HG02870 (cell line): Measurements from ENCODE around the gene ACSL3.
"Not testable (repeated sequence)": the region's sequence is repeated elsewhere in the genome, so short reads cannot be mapped to it uniquely, and the experiment has no call there.

Experiments
- ATAC-seq: cut with Tn5 transposase; IDR thresholded peaks from one replicate; pipeline ENCODE4 v1.9.1; 2021; ENCODE audit warnings: mild to moderate bottlenecking, moderate library complexity; ENCODE audit not compliant: unreplicated experiment

ACSL3 gene

GRCh38 chr2:222907790-222908441 lies 47.1 kb downstream of the ACSL3 start:
- no peak for ATAC-seq

- no peak for ATAC-seq
Measured at GRCh38 chr2:222909286-222909685, 48.5 kb downstream of the ACSL3 start.

GRCh38 chr2:222912117-222912516 lies 51.3 kb downstream of the ACSL3 start:
- ATAC-seq: peak; percentile 98

GRCh38 chr2:222912776-222913175 lies 51.9 kb downstream of the ACSL3 start:
- no peak for ATAC-seq

GRCh38 chr2:222915092-222915957 lies 54.5 kb downstream of the ACSL3 start:
- no peak for ATAC-seq

- ATAC-seq: no peak
Measured at GRCh38 chr2:222916229-222917197, 55.7 kb downstream of the ACSL3 start.

- ATAC-seq: not testable (repeated sequence)
Measured at GRCh38 chr2:222917212-222917611, 56.4 kb downstream of the ACSL3 start.

GRCh38 chr2:222919841-222920526 lies 59.1 kb downstream of the ACSL3 start:
- ATAC-seq: no peak

GRCh38 chr2:222920657-222921186 lies 59.9 kb downstream of the ACSL3 start:
- no peak for ATAC-seq

- no peak for ATAC-seq
Measured at GRCh38 chr2:222922019-222922800, 61.4 kb downstream of the ACSL3 start.

- ATAC-seq: no peak
Measured at GRCh38 chr2:222926915-222927314, 66.1 kb downstream of the ACSL3 start.

- ATAC-seq: peak; percentile 52
Measured at GRCh38 chr2:222927600-222927999, 66.8 kb downstream of the ACSL3 start.

- ATAC-seq: no peak
Measured at GRCh38 chr2:222928335-222928734, 67.5 kb downstream of the ACSL3 start.

- ATAC-seq: no peak
Measured at GRCh38 chr2:222930862-222931261, 70.0 kb downstream of the ACSL3 start.

- no peak for ATAC-seq
Measured at GRCh38 chr2:222931659-222932058, 70.8 kb downstream of the ACSL3 start.

- no peak for ATAC-seq
Measured at GRCh38 chr2:222933458-222933857, 72.6 kb downstream of the ACSL3 start.

GRCh38 chr2:222935688-222936298 lies 75.0 kb downstream of the ACSL3 start:
- no peak for ATAC-seq

- no peak for ATAC-seq
Measured at GRCh38 chr2:222936705-222937104, 75.9 kb downstream of the ACSL3 start.

- no peak for ATAC-seq
Measured at GRCh38 chr2:222938327-222938726, 77.5 kb downstream of the ACSL3 start.
